Mucosa of gallbladder (tissue), 1 donor: ENCODE data around the gene BUD13. TPM values are rescaled to one million over a fixed set of nuclear protein-coding genes. Genes with fewer than 3 reads are reported as not detected.

Experiments
- DNase-seq: peaks from one replicate; pipeline ENCODE4 v3.0.0-alpha.2; 2020; ENCODE audit warnings: low spot score
- total RNA-seq: library from RNA; stranded (reverse); gene quantifications from one replicate; pipeline ENCODE4 v1.2.1, GENCODE V29; 2021
- donor health status: DM: no; HTN: no; CAD: no.

BUD13 gene
- total RNA-seq, 1 donor from 2014 or later = 14.0 TPM

DNA sequence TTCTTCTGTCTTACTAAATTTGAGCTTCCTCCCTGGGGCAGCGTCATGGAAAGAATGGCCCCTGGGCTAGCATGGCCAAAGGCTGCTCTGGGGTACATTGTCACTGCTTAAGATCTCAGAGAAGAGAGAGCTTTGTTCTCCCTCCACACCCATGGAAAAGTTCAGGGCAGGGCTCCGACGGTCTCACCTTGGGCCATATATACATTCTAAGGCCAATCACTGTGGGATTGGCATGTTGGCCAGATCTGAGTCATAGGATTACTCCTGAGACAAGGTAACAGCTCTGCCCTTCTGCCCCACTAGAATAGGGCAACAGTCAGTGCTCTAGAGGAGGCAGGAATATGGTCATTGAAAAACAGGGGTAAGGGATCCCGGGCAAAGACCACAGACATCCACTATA lies 56.2 kb downstream of the BUD13 start:
- no peak for DNase-seq

- no peak for DNase-seq
These were observed 57.4 kb downstream of the BUD13 start for GRCh38 chr11:116715383-116715782.

- no peak for DNase-seq
These were observed 57.9 kb downstream of the BUD13 start for GRCh38 chr11:116714902-116715301.

DNA sequence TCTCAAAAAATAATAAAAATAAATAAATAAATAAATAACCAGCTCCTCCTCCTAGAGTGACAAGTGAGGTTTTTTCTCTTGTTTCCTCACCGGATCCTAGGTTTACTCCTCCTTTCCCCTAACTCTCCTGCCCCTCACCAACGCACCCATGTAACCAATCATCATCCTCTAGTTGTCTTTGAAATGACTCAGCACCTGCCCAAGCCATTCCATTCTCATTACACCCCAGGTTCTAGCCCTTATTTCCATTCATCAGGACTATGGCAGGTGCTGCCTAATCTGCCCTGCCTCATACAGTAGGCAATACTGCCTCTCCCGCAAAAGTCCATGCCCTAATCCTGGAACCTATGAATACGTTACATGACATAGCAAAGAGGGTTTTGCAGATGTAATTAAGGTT lies 60.4 kb downstream of the BUD13 start:
- no peak for DNase-seq

DNA sequence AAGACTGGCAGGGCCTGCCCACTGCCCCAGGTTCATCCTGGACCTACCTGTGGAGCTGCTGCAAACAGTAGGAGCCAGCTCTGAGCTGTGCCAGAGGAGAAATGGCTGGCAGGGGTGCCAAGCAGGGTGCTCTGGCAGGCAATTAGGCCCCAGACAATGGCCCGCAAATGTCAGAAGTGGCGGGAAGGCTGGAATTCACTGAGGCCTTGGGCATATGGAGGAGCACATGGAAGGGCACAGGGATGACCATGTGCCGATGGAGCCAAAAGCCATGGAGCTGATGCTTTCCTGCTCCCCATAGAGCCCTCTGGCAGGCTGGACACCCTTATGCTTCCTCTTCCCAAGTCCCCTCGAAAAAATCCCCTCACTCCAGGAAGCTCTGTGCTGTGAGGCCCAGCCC lies 62.0 kb downstream of the BUD13 start:
- DNase-seq = no peak

- no peak for DNase-seq
These were observed 62.6 kb downstream of the BUD13 start for GRCh38 chr11:116710001-116710674.

DNA sequence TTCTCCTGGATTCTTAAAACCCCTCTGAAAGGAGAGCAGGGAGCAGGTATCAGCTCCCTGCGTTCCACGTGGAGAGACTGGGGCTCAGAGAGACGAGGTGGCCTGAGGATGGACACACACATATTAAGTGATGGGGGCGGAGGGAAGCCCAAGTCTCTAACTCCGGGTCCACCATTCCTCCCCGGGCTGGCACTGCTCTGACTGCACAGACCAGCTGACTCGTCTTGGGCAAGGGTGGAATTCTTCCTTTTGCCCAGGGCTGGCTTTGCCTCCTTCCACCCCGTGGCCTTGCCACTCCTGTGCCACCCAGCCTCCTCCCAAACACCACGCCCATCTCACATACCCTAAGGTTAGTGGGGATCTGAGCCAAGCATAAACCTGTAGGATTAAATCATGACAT lies 65.0 kb downstream of the BUD13 start:
- no peak for DNase-seq

DNA sequence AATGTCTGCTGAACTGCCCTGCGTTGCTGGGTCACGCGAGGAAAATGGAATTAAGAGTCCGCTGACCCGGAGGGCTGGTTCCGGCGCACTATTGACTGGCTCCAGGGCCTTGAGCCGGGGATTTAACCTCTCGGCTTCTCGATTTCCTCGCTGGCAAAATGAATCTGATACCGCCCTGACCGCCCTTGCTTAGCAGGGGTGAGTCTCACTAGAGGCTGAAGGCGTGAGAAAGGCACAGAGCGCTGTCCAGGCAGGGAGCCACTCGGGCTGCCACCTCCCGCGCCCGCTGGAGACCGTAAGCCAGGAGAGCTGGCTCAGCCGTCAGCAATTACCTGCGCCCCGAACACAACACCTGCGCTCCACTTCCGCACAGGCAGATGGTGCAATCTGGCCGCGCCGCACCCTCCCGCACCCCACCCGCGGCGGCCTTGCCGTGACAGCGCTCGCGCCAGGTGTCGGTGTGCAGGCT lies 65.6 kb downstream of the BUD13 start:
- peak; percentile 21 for DNase-seq

- no peak for DNase-seq
These were observed 69.4 kb downstream of the BUD13 start for GRCh38 chr11:116703421-116703820.

- DNase-seq = no peak
These were observed 69.9 kb downstream of the BUD13 start for GRCh38 chr11:116702772-116703385.

DNA sequence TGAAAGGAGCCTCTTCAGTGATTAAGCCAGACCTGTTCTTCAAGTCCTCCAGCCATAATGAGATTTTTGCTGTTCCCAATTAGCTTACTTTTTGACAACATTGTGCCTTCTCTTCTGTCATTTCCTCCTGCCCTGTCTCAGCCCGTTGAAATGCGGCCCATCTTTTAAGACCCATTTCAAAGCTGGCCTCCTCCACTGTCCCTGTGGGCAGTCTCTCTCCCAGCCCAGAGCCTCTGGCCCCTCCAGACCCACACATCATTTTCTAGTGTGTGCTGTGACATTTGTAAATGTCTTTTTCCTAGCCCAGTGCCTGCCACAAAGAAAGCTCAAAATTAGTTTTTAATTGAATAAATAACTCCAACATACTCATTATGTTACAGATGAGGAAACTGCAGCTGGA lies 70.9 kb downstream of the BUD13 start:
- DNase-seq = no peak

DNA sequence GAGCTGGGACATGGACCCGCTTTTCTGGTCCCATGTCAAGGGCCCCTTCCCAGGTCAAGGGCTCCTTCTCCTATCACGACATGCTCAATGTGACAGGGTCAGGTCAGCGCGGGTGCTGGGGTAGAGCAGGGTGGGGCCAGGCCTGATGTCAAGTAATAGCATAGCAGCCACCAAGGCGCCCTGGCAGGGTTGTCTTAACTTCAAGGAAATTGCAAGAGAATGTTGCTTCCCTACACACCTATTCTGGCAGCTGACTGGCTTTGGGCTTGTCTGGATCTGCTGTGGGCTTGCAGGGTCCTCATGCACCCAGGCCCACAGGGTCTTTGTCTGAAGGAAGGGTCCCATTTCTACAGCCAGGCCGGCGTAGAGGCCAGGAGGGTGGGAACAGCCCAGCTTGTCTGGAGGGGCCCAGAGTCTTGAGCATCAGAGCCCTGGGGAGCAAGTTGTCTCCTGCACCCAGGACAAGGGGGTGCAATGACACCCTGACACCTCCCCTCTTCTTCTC lies 71.4 kb downstream of the BUD13 start:
- no peak for DNase-seq

- DNase-seq = no peak
These were observed 72.1 kb downstream of the BUD13 start for GRCh38 chr11:116700586-116701220.

Other genes starting within 250 kb of the BUD13 start
- gene ZPR1, start 15.0 kb upstream of the BUD13 start, total RNA-seq = 48.1 TPM
- gene APOA5, start 18.9 kb upstream of the BUD13 start, total RNA-seq = 0.29 TPM
- gene APOA4, start 50.3 kb upstream of the BUD13 start, total RNA-seq = not detected
- 8.4 TPM for gene APOC3, start 56.9 kb upstream of the BUD13 start, total RNA-seq
- 23.3 TPM for gene APOA1, start 64.6 kb upstream of the BUD13 start, total RNA-seq